ENCODE data around the gene STX2.

STX2 gene

DNA sequence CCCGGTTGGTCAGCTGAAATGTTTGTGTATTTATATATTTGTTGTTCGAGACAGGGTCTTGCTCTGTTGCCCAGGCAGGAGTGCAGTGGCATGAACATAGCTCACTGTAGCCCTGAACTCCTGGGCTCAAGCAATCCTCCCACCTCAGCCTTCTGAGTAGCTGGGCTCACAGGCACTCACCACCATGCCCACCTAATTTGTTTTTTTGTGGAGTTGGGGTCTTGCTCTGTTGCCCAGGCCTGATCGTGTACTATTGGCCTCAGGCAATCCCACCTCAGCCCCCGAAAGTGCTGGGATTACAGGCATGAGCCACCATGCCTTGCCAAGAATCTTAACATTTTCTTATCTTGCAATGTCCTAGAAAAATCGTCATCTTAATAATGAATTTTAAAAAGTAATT is 36.1 kb upstream of the STX2 start:
- DNase-seq (ENCODE audit: extremely low spot score), result no peak
- CTCF ChIA-PET, result no interaction called here
- TF ChIP-seq, protein P1, sequence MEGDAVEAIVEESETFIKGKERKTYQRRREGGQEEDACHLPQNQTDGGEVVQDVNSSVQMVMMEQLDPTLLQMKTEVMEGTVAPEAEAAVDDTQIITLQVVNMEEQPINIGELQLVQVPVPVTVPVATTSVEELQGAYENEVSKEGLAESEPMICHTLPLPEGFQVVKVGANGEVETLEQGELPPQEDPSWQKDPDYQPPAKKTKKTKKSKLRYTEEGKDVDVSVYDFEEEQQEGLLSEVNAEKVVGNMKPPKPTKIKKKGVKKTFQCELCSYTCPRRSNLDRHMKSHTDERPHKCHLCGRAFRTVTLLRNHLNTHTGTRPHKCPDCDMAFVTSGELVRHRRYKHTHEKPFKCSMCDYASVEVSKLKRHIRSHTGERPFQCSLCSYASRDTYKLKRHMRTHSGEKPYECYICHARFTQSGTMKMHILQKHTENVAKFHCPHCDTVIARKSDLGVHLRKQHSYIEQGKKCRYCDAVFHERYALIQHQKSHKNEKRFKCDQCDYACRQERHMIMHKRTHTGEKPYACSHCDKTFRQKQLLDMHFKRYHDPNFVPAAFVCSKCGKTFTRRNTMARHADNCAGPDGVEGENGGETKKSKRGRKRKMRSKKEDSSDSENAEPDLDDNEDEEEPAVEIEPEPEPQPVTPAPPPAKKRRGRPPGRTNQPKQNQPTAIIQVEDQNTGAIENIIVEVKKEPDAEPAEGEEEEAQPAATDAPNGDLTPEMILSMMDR (IDR thresholded peaks at IDR 0.05; ENCODE audit: control extremely low read depth, extremely low read depth, low read depth, missing control alignments), result no peak
- POLR2A ChIA-PET, result no interaction called here

DNA sequence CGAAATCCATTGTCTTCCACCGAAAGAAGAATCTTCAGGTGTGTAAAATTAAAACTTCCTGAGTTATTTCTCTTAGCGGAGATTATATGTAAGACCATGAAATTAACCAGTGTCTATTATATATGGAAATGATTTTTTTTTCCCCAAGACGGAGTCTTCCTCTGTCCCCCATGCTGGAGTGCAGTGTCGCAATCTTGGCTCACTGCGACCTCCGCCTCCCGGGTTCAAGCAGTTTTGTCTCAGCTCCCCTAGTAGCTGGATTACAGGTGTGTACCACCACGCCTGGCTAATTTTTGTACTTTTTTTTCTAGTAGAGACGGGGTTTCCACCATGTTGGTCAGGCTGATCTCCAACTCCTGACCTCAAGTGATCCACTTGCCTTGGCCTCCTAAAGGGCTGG is 35.6 kb upstream of the STX2 start:
- ChIA-PET POLR2A (no interaction called here), CTCF (no interaction called here)
- TF ChIP-seq, protein P1 (IDR thresholded peaks at IDR 0.05; ENCODE audit: control extremely low read depth, extremely low read depth, low read depth, missing control alignments), result no peak
- DNase-seq (ENCODE audit: extremely low spot score), result no peak

DNA sequence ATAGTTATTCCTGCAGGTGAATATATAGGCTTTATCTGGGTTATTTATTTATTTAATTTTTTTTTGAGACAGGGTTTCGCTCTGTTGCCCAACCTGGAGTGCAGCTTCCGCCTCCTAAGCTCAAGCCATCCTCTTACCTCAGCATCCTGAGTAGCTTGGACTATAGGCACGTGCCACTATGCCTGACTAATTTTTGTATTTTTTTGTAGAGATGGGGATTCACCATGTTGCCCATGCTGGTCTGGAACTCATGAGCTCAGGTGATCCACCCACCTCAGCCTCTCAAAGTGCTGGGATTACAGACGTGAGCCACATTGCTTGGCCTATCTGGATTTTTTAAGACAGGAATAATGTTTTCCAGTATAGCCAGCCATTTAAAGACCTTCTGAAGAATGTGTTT is 34.8 kb upstream of the STX2 start:
- ChIA-PET POLR2A (no interaction called here), CTCF (no interaction called here)
- TF ChIP-seq, protein P1 (IDR thresholded peaks at IDR 0.05; ENCODE audit: control extremely low read depth, extremely low read depth, low read depth, missing control alignments), result no peak
- DNase-seq (ENCODE audit: extremely low spot score), result no peak

DNA sequence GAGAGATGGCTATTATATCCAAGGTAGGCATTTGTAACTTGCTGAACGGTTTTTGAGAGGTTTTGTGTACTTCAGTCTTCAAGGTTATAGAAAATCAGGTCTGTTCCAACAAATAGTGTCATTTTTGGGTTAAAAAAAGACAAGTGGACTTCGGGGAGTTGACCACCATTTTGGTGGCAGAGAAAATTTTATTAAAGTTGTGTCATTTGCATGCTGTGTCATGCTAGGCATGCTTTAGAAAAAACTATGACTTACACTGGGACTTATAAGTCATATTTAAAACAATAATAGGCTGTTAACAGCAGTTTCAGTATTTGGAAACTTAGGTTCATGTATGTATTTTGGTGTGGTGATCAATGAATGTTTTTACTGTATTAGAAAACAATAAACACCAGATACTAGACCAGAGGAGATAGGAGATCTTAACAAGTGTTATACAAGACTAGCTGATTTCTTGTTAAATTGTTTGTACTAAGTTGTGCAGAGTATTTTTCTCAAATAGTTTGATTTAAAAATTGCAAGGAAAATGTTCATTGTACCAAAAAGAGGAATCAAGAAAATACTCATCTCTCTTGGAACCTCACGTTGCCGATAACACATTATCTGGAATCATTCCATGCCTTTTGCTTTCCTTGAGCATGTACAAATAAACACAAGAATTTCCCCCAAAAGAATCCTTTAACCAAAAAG is 34.2 kb upstream of the STX2 start:
- no peak for DNase-seq (ENCODE audit: extremely low spot score)
- POLR2A ChIA-PET, result no interaction called here
- TF ChIP-seq, protein P1 (IDR thresholded peaks at IDR 0.05; ENCODE audit: control extremely low read depth, extremely low read depth, low read depth, missing control alignments), result no peak
- CTCF ChIA-PET, result no interaction called here

DNA sequence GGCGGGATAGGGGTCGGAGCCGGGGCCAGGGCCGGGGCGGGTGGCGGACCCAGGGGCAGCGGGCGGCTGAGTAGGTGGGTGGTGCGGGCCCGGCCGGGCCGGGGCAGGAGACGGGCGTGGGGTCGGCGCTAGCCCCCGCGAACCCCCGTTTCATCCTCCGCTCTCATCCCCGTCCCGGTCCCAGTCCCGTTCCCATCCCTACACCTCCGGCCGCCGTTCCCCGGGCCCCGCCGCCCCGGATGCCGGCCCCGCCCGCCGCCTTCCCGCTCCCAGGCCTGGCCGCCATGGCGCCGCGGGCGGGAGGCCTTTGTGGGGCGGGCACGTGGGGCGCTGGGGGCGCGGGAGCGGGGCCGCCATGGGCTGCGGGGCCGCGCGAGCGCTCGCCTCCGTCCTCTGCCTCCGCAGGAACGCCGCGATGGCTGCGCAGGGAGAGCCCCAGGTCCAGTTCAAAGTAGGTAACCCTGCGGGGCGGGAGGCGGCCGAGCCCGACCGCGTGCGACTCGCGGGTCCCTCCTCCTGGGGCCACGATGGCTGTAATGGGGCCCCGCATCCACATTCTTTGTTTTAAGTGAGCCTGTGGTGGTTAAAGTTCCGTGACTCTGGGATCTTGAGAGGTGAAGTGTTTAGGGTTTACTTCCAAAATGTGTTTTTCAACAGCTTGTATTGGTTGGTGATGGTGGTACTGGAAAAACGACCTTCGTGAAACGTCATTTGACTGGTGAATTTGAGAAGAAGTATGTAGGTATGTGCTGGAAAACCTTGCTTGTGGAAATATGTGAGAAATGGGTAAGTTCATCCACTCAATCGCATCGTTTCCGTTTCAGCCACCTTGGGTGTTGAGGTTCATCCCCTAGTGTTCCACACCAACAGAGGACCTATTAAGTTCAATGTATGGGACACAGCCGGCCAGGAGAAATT is 33.4 kb upstream of the STX2 start:
- DNase-seq (ENCODE audit: extremely low spot score), result peak; percentile 56
- ChIA-PET POLR2A (no interaction called here), CTCF (no interaction called here)
- TF ChIP-seq, protein P1 (IDR thresholded peaks at IDR 0.05; ENCODE audit: control extremely low read depth, extremely low read depth, low read depth, missing control alignments), result no peak

DNA sequence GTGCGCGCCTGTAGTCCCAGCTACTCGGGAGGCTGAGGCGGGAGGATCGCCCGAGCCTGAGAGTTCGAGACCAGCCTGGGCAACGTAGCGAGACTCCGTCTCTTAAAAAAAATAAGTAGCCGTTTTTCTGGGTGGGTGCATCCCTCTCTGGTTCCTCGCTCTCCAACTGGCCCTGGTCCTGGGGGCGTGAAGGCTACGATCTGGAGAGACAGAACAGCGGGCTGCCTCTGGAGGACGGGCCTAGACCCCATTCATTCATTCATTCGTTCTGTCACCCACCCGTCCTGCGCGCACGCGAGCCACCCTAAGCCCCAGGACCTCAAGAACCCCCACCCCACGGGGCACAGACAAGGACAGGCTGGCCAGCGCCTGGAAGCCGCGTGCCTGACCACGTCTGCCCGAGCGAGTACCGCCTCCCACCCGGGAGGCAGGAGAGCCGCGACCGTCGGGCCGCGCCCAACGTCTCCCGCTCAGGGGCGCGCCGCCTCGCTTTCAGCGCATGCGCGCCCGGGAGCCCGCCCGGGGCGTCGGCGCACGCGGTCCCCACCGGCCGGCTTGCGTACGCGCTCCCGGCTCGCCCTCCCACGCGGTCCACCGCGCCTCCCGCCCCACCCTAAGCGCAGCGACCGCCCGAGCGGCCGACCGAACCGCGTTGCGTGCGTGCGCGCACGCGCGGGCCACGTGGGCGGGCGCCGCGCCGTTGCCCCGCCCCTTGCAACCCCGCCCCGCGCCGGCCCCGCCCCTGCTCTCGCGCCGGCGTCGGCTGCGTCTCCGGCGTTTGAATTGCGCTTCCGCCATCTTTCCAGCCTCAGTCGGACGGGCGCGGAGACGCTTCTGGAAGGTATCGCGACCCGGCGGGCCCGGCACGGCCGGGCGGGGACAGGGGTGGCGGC is 32.5 kb upstream of the STX2 start, which contains the start of gene RAN:
TSS of gene RAN (plus strand) at position 781 of the 893 bp plus-strand sequence. CDS start 528 bp downstream, outside the sequence.
- ChIA-PET CTCF (interaction anchor here (0.9 to 1.6 kb wide), 12 partner anchors 9 to 263 kb away, joined by 3 to 7 read pairs (median 4); partner anchors contain the start of gene STX2), POLR2A (interaction anchor here (0.8 to 1.5 kb wide), 2 partner anchors 8 to 309 kb away, joined by 3 to 5 read pairs; no protein-coding TSS in a partner anchor)
- DNase-seq (ENCODE audit: extremely low spot score), result peak; percentile 99
- TF ChIP-seq, protein P1 (IDR thresholded peaks at IDR 0.05; ENCODE audit: control extremely low read depth, extremely low read depth, low read depth, missing control alignments), result no peak

Measured in GM10248 (cell line).